ENCODE results near the gene SPAG7.

SPAG7 gene

DNA sequence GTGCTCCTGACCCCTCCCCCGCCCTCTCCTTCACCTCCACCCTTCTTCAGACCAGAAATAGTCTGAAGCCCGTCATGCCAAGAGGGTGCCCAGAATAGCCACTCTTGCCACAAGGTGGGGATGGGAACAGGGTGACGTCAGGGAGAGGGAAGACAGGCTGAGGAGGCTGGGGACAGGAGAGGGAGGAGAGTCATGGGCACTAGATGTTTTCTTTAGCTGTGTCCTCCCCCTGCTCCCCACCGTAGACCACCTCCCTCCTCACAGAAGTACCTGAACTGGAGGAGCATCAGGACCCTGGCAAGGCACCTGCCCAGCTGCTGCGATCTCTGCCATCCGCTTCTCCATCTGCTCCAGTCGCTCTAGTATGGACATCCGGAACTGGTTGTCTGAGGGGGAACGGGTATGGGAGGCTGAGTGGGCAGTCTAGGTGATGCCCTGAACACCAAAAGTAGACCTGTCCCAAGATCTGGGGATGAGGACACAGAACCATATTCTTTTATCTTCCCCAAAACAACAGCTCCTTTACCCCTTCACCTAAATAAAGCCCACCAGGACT, 6.6 kb upstream of the SPAG7 start:
- no peak for DNase-seq (ENCODE audit: low read depth)

DNA sequence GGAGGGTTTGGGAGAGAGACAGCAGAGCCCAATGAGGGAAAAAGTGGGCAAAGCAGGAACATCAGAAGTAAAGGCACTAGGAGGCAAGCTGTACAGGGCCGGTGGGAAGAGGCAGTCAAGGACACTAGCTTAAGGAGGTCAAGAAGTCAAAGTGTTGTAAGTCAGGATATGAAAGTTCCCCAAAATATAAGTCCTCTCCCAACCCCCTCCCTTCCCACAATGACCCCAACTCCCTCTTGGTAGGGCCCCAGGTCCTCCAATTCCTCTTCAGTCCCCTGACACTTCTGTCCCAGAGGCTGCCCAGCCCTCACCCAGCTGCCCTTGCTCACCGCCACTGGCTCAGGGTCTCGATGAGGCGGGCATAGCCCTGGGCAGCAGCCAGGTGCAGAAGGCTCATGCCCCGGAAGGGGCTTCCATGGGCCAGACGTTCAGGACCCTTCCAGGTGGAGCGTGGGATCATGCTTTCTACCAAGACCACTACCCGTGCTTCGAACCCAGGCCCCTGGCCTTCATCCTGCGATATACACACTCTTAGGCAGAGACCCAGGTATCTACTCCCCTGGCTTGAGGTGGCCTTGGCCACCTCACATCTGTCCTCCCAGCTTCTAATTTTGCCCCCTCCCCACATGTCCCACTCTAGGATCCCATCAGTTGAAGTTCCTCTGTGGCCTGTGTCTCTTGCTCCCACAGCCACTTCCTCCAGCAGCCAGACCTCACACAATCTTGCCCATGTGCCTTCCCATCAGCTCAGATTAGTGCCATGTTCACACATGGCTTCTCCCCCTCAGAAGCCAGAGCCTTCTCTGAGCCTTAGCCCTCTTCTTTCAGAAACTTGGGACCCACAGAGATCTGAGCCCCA, 5.9 kb upstream of the SPAG7 start:
- no peak for DNase-seq (ENCODE audit: low read depth)

GRCh38 chr17:4972752-4973151, 5.1 kb upstream of the SPAG7 start:
- no peak for DNase-seq (ENCODE audit: low read depth)

DNA sequence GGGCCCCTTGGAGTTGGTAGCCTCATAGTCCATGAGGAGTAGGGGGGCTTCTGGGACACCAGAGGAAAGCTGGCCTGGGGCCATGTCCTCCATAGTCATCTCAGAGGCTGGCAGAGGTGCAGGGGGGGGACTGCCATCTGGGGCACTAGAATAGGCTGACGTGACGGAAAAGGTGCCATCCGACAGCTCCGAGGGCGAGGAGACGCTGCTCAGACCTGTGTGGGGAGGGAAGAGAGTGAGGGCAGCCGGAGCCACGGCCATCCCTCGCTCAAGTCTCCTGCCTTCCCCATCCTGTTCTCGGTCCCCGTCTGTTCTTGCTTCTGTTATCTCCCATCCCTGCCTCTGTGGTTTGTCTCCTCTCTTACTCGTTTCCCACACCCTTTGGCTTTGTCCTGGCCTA, 4.7 kb upstream of the SPAG7 start:
- no peak for DNase-seq (ENCODE audit: low read depth)

GRCh38 chr17:4971826-4972225, 4.2 kb upstream of the SPAG7 start:
- DNase-seq (ENCODE audit: low read depth), result no peak

- no peak for DNase-seq (ENCODE audit: low read depth)
These were observed 2.7 kb upstream of the SPAG7 start for GRCh38 chr17:4970273-4970672.

GRCh38 chr17:4969551-4970173, 2.0 kb upstream of the SPAG7 start:
- DNase-seq (ENCODE audit: low read depth), result peak; percentile 47

GRCh38 chr17:4969047-4969550, 1.5 kb upstream of the SPAG7 start:
- DNase-seq (ENCODE audit: low read depth), result peak; percentile 95

- no peak for DNase-seq (ENCODE audit: low read depth)
These were observed 949 bp upstream of the SPAG7 start for GRCh38 chr17:4968486-4969046.

GRCh38 chr17:4966844-4967538, 626 bp downstream of the SPAG7 start:
- peak; percentile 99 for DNase-seq (ENCODE audit: low read depth)

DNA sequence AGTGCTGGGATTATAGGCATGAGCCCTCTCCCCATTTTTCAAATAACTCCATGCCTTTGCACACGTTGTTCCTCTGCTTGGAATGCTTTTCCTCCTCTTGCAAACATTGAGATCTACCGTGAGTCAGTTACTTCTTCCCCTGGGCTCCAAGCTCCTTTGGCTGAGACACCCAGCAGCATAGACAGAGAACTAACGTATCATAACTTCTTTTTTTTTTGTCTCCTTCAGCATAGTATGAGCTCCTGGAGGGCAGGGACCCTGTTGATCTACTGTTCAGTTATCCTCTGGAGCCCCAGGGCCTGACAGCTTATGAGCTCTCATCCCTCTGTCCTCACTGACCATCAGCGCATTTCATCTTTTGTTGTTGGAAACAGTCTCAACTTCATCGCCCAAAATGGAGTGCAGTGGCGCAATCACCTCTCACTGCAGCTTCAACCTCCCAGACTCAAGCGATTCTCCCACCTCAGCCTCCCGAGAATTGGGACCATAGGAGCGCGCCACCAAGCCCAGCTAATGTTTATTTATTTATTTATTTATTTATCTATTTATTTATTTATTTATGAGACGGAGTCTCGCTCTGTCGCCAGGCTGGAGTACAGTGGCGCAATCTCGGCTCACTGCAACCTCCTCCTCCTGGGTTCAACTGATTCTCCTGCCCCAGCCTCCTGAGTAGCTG, 2.2 kb downstream of the SPAG7 start:
- no peak for DNase-seq (ENCODE audit: low read depth)

GRCh38 chr17:4960279-4960922, 7.2 kb downstream of the SPAG7 start:
- no peak for DNase-seq (ENCODE audit: low read depth)

- no peak for DNase-seq (ENCODE audit: low read depth)
These were observed 8.2 kb downstream of the SPAG7 start for GRCh38 chr17:4959261-4959965.

DNA sequence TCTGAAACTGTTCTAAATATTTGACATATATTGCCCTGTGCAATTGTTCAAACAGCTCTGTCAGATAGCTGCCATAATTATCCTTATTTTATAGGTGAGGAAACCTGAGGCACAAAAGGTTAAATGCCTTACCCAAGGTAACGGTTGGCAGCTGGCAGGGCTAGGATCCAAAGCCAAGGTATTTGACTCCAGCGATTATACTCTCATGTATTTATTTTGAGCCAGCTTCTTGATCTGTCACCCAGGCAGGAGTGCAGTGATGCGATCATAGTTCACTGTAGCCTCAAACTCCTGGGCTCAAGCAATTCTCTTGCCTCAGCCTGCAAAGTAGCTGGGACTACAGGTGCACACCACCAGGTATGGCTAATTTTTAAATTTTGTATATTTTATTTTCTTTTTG, 9.5 kb downstream of the SPAG7 start:
- no peak for DNase-seq (ENCODE audit: low read depth)

DNA sequence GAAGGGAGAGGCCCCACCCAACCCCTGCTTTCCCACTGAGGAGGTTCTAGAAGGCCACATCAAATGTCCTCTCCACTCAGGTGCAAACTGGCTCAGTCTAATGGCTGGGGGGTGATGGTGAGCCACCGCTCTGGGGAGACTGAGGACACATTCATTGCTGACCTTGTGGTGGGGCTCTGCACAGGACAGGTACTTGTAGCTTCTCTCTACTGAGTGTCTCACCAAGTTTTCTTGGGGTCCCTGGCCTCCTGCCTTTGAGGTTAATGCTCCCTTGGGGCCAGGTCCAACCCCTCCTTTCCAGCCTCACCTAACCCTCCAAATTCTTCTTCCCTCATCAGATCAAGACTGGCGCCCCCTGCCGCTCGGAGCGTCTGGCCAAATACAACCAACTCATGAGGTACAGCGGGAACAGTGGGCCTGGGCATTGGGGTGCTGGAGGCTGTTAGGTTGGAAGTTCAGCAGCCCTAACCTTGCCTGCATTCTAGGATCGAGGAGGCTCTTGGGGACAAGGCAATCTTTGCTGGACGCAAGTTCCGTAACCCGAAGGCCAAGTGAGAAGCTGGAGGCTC, 11.0 kb downstream of the SPAG7 start:
- no peak for DNase-seq (ENCODE audit: low read depth)

DNA sequence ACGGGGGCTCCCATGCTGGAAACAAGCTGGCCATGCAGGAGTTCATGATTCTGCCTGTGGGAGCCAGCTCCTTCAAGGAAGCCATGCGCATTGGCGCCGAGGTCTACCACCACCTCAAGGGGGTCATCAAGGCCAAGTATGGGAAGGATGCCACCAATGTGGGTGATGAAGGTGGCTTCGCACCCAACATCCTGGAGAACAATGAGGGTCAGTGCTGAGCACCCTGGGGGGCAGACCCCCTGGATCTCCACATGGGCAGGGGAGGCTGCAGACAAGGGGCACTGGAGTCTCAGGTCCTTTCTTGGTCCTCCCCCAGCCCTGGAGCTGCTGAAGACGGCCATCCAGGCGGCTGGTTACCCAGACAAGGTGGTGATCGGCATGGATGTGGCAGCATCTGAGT, 12.5 kb downstream of the SPAG7 start:
- no peak for DNase-seq (ENCODE audit: low read depth)

DNA sequence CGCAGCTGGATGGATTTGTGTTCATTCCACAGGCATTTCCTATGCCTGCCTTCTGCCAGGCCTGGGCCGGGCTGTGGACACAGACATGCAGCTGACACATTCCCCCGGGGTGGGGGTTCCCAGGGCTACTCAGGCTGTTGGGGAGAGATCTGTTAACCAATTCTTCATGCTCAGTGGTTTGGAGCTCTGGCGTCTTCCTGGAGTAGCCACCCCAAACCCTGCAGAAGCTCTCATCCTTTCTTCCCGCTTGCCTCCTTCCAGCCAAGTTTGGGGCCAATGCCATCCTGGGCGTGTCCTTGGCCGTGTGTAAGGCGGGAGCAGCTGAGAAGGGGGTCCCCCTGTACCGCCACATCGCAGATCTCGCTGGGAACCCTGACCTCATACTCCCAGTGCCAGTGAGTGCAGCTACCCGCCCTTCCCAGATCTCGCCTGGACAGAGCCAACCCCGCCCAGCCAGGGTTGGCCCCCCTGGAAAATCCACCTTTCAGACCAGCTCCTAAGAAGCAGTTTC, 14.1 kb downstream of the SPAG7 start:
- DNase-seq (ENCODE audit: low read depth), result peak; percentile 75

- no peak for DNase-seq (ENCODE audit: low read depth)
These were observed 16.1 kb downstream of the SPAG7 start for GRCh38 chr17:4951486-4951885.

DNA sequence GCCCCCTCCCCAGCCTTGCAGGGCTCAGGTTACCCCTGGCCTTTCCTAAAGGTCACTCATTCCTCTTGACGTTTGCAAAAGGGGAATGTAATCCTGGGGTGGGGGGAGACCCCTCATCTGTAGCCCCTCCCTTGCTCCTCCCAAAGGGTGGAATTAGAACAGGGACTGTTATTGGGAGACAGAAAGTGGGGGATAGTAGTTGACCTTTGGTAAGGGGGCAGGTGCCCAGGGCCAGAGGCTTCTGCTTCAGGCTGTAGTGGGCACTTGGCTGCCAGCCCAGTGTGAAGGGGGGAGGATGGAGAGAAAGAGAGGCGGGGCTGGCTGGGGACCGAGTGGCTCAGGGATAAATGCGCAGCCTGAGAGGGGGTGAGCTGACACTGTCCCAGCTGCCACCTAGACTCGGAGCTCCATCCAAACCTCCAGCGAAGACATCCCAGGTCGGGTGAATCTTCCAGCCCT, 16.8 kb downstream of the SPAG7 start, which contains the start of gene ENO3:
Gene ENO3 (plus strand): TSS at position 374 of the 459 bp plus-strand sequence. CDS start 711 bp downstream, outside the sequence.
- DNase-seq (ENCODE audit: low read depth), result no peak
